SK-N-SH treated with all-trans-retinoic acid at 6 μM for 48 hours (cell line): ENCODE measurements around the gene ATP8B2.
"Not testable (repeated sequence)": the region's sequence is repeated elsewhere in the genome, so short reads cannot be mapped to it uniquely, and the experiment has no call there.

Experiments used
- ATAC-seq: fragments of 200-7000 bp; cut with Tn5 transposase; 3 replicates; pipeline ENCODE4 v1.9.1; 2020; ENCODE audit warnings: mild to moderate bottlenecking, moderate library complexity
- ARNTL ChIP-seq: fragments of 450-650 bp; formaldehyde crosslinking; IDR thresholded peaks from 2 replicates; pipeline ENCODE4 v1.5.0; 2020; ENCODE audit warnings: low read depth, mild to moderate bottlenecking, moderate library complexity, borderline replicate concordance
- BACH2 ChIP-seq: fragments of 250-450 bp; sonication (Bioruptor Pico); IDR thresholded peaks from 2 replicates; pipeline ENCODE4 v1.9.0; 2021; ENCODE audit warnings: mild to moderate bottlenecking, borderline replicate concordance
- CREB5 ChIP-seq: fragments of 250-450 bp; sonication (Bioruptor Pico); IDR thresholded peaks from 2 replicates; pipeline ENCODE4 v1.5.1; 2020; ENCODE audit warnings: low read depth, mild to moderate bottlenecking, moderate library complexity
- CSDC2 ChIP-seq: fragments of 250-450 bp; sonication (Bioruptor Pico); IDR thresholded peaks from 2 replicates; pipeline ENCODE4 v1.5.0; 2020; ENCODE audit warnings: mild to moderate bottlenecking, moderate library complexity
- CSRNP3 ChIP-seq: fragments of 250-450 bp; sonication (Bioruptor Pico); IDR thresholded peaks from 2 replicates; pipeline ENCODE4 v1.5.1; 2021; ENCODE audit warnings: mild to moderate bottlenecking, moderate library complexity
- ESRRG ChIP-seq: fragments of 250-450 bp; sonication (Bioruptor Pico); IDR thresholded peaks from 2 replicates; pipeline ENCODE4 v1.6.1; 2021; ENCODE audit warnings: mild to moderate bottlenecking
- GLIS3 ChIP-seq: fragments of 250-450 bp; sonication (Bioruptor Pico); IDR thresholded peaks from 2 replicates; pipeline ENCODE4 v1.5.0; 2020; ENCODE audit warnings: mild to moderate bottlenecking, moderate library complexity
- ISL1 ChIP-seq: fragments of 250-450 bp; sonication (Bioruptor Pico); IDR thresholded peaks from 2 replicates; pipeline ENCODE4 v2.1.2; 2022; ENCODE audit warnings: mild to moderate bottlenecking, moderate library complexity
- OSR1 ChIP-seq: fragments of 250-450 bp; sonication (Bioruptor Pico); IDR thresholded peaks from 2 replicates; pipeline ENCODE4 v1.8.0; 2022; ENCODE audit warnings: moderate library complexity, mild to moderate bottlenecking, inconsistent platforms
- PATZ1 ChIP-seq: fragments of 250-450 bp; sonication (Bioruptor Pico); IDR thresholded peaks from 2 replicates; pipeline ENCODE4 v1.8.0; 2020; ENCODE audit warnings: mild to moderate bottlenecking, moderate library complexity, borderline replicate concordance
- POU6F1 ChIP-seq: fragments of 250-450 bp; sonication (Bioruptor Pico); IDR thresholded peaks from 2 replicates; pipeline ENCODE4 v1.8.0; 2021; ENCODE audit warnings: low read depth, mild to moderate bottlenecking, moderate library complexity, borderline replicate concordance
- PPARA ChIP-seq: fragments of 250-450 bp; sonication (Bioruptor Pico); IDR thresholded peaks from 2 replicates; pipeline ENCODE4 v1.5.0; 2020; ENCODE audit warnings: mild to moderate bottlenecking, borderline replicate concordance
- RARB ChIP-seq: fragments of 250-450 bp; sonication (Bioruptor Pico); IDR thresholded peaks from 2 replicates; pipeline ENCODE4 v1.8.0; 2021; ENCODE audit warnings: mild to moderate bottlenecking, moderate library complexity
- SNAI2 ChIP-seq: fragments of 250-450 bp; sonication (Bioruptor Pico); IDR thresholded peaks from 2 replicates; pipeline ENCODE4 v1.5.0; 2020; ENCODE audit warnings: mild to moderate bottlenecking, moderate library complexity
- TCF4 ChIP-seq: fragments of 250-450 bp; sonication (Bioruptor Pico); IDR thresholded peaks from 2 replicates; pipeline ENCODE4 v1.8.0; 2021; ENCODE audit warnings: mild to moderate bottlenecking, moderate library complexity, borderline replicate concordance
- TOX ChIP-seq: fragments of 250-450 bp; sonication (Bioruptor Pico); IDR thresholded peaks from 2 replicates; pipeline ENCODE4 v1.8.0; 2021; ENCODE audit warnings: mild to moderate bottlenecking, moderate library complexity, borderline replicate concordance
- TSHZ2 ChIP-seq: fragments of 250-450 bp; sonication (Bioruptor Pico); IDR thresholded peaks from 2 replicates; pipeline ENCODE4 v1.5.0; 2020; ENCODE audit warnings: mild to moderate bottlenecking, moderate library complexity
- ZC3H10 ChIP-seq: fragments of 250-450 bp; sonication (Bioruptor Pico); IDR thresholded peaks from 2 replicates; pipeline ENCODE4 v1.5.1; 2021; ENCODE audit warnings: mild to moderate bottlenecking, moderate library complexity
- ZFP3 ChIP-seq: fragments of 250-450 bp; sonication (Bioruptor Pico); IDR thresholded peaks from 2 replicates; pipeline ENCODE4 v1.5.0; 2020; ENCODE audit warnings: mild to moderate bottlenecking, moderate library complexity
- ZFP30 ChIP-seq: fragments of 450-650 bp; formaldehyde crosslinking; IDR thresholded peaks from 2 replicates; pipeline ENCODE4 v1.5.0; 2022; ENCODE audit warnings: mild to moderate bottlenecking, moderate library complexity
- ZNF8 ChIP-seq: fragments of 450-650 bp; formaldehyde crosslinking; IDR thresholded peaks from 2 replicates; pipeline ENCODE4 v1.5.0; 2020; ENCODE audit warnings: mild to moderate bottlenecking, moderate library complexity

The ATP8B2 gene

GRCh38 chr1:154335025-154335714 is 9.8 kb downstream of the ATP8B2 start:
- TF ChIP-seq ZC3H10 (CRISPR knock-in tag) (0 out of 2 replicates have a peak, but pooled peaks have one; percentile 17), OSR1 (no peak)
- ATAC-seq: peak; percentile 96

- ATAC-seq: no peak
- TF ChIP-seq OSR1 (no peak), CSRNP3 (no peak), TCF4 (CRISPR knock-in tag) (no peak), PATZ1 (CRISPR knock-in tag) (no peak), CREB5 (no peak), BACH2 (no peak), PPARA (CRISPR knock-in tag) (no peak), RARB (no peak), POU6F1 (CRISPR knock-in tag) (no peak), SNAI2 (CRISPR knock-in tag) (no peak), ZFP30 (CRISPR knock-in tag) (no peak), TSHZ2 (CRISPR knock-in tag) (no peak), TOX (no peak), ISL1 (CRISPR knock-in tag) (no peak), ESRRG (no peak), CSDC2 (no peak), GLIS3 (CRISPR knock-in tag) (no peak), ARNTL (CRISPR knock-in tag) (no peak)
- TF ChIP-seq, all 23 proteins: peak for 0
Measured at GRCh38 chr1:154337253-154337894, 12.0 kb downstream of the ATP8B2 start.

- TF ChIP-seq ZFP3 (CRISPR knock-in tag) (no peak), ZNF8 (no peak), GLIS3 (CRISPR knock-in tag) (no peak)
- TF ChIP-seq, all 23 proteins: peak for 0
Measured at GRCh38 chr1:154338875-154339274, 13.6 kb downstream of the ATP8B2 start.

GRCh38 chr1:154341366-154341765 is 16.0 kb downstream of the ATP8B2 start:
- ATAC-seq: not testable (repeated sequence)

More at GRCh38 chr1:154338875-154339274, 13.6 kb downstream of the ATP8B2 start:
- ATAC-seq: no peak
